ENCODE results near the gene EFCAB14. TPM values are rescaled to one million over a fixed set of nuclear protein-coding genes. Genes with fewer than 3 reads are reported as not detected.
A peak's percentile ranks its signal among the peaks of the same experiment; 100 is the strongest.

EFCAB14 gene
- total and polyA plus RNA-seq, 9 of the 15 experiments (the other 6 are each of a cell fraction or from before 2014, with no cell fraction given): 7.3 to 49.0 (median 37.3) TPM

DNA sequence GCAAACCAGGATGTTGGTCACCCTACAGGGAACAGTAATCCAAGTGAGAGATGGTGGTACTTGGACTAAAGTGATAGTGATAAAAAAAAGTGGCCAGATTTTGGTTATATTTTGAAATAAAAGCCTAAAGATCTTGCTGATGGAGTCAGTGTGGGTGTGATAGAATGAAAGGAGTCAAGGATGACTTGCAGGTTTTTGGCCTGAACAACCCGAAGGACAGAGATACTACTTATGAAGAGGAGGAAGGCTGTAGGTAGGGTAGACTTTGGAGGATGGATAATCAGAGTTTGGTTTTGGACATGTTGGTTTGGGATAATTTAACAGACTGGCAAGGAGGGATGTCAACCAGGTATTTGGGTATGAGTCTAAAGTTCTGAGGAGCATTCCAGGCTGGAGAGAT lies 48.8 kb downstream of the EFCAB14 start:
- Histone ChIP-seq H3K79me2 (ENCODE audit: control insufficient read depth, insufficient read depth, low read length) (peaks cover 13% of the 10 kb centered on the region), H2AFZ (ENCODE audit: low read depth, low read length) (no peak overlapping the region), H3K9me3 (replicated peaks; ENCODE audit: control insufficient read depth, insufficient read depth, low read depth, low read length) (no peaks in the 10 kb centered on the region), H3K27ac (ENCODE audit: extremely low read depth, low read depth, low read length) (no peak overlapping the region), H3K27me3 (ENCODE audit: control insufficient read depth in 2 of 2, insufficient read depth in 2 of 2, low read length in 2 of 2) (no peaks in the 10 kb centered on the region), H3K36me3 (ENCODE audit: control insufficient read depth, insufficient read depth, low read length) (peaks cover 12% of the 10 kb centered on the region; the same call in 2 of the 3 replicates), H3K4me1 (replicated peaks in 1 of 2; ENCODE audit: control insufficient read depth in 2 of 2, insufficient read depth in 2 of 2, low read length in 2 of 2) (peaks cover 13 to 28% of the 10 kb centered on the region in 2 experiments; a peak in 4 of 5 replicates), H3K4me3 (no peak overlapping the region), H3K9ac (ENCODE audit: insufficient read depth in 1 of 2, low read depth in 2 of 2, low read length in 2 of 2) (no peak overlapping the region), H4K20me1 (replicated peaks; ENCODE audit: control insufficient read depth, insufficient read depth, low read length) (no peaks in the 10 kb centered on the region), H3K4me2 (ENCODE audit: insufficient read depth, low read length) (no peak overlapping the region), H3K9me1 (ENCODE audit: control insufficient read depth, insufficient read depth, low read length) (peaks cover 6% of the 10 kb centered on the region)
- CTCF ChIA-PET (ENCODE audit: low intra/inter-chr PET ratio): no interaction called here
- no peak for FAIRE-seq
- peak in 2 of 4 experiments; percentile 24 to 33 for DNase-seq (ENCODE audit: extremely low read depth in 1 of 4, low spot score in 3 of 4)
- 0% methylated on average over 1 of the region's 1 CpG for WGBS (ENCODE audit: insufficient coverage, low coverage, missing lambda C conversion rate)
- POLR2A ChIA-PET: no interaction called here
- intact Hi-C loops (cut with micrococcal nuclease) (no loop called here), in situ Hi-C loops (cut with MboI) (no loop called here)
- TF ChIP-seq CAMTA2 (CRISPR knock-in tag; conservative IDR thresholded peaks at IDR 0.05): no peak
- no peak for TF ChIP-seq ELK1 (CRISPR knock-in tag; IDR thresholded peaks at IDR 0.05)
- peak; percentile 70; the same call in 1 of the 2 replicates for TF ChIP-seq MAFF (IDR thresholded peaks at IDR 0.05; ENCODE audit: low read length)
- TF ChIP-seq CBFA2T2 (conservative IDR thresholded peaks at IDR 0.05): no peak
- TF ChIP-seq EGR1 (conservative IDR thresholded peaks at IDR 0.05): 0 out of 2 replicates have a peak, but pooled peaks have one; percentile 8
- TF ChIP-seq DPF2 (IDR thresholded peaks at IDR 0.05): peak; percentile 51
- peak; percentile 82 for TF ChIP-seq NFE2 (IDR thresholded peaks at IDR 0.05; ENCODE audit: low read depth)
- TF ChIP-seq MAFG (tag; conservative IDR thresholded peaks at IDR 0.05): peak; percentile 98
- no peak for TF ChIP-seq ARHGAP35 (IDR thresholded peaks at IDR 0.05; ENCODE audit: partially characterized antibody)
- TF ChIP-seq TCFL5 (CRISPR knock-in tag; conservative IDR thresholded peaks at IDR 0.05): no peak
- peak; percentile 43; the same call in 1 of the 2 replicates for TF ChIP-seq SMARCA4 (IDR thresholded peaks at IDR 0.05)
- TF ChIP-seq MAFK (IDR thresholded peaks at IDR 0.05; ENCODE audit: low read length): peak; percentile 32; the same call in 1 of the 2 replicates
- TF ChIP-seq ZNF609 (CRISPR knock-in tag; IDR thresholded peaks at IDR 0.05; ENCODE audit: borderline replicate concordance): no peak
- TF ChIP-seq ZNF316 (IDR thresholded peaks at IDR 0.05): peak; percentile 97
- TF ChIP-seq C11orf30 (IDR thresholded peaks at IDR 0.05; ENCODE audit: low read depth): peak; percentile 94
- peak; percentile 82 for TF ChIP-seq NFE2L1 (tag; IDR thresholded peaks at IDR 0.05; ENCODE audit: borderline replicate concordance, low read depth)
- ATAC-seq: no peak
- no TSS peak for BruUV-seq (replicated peaks)

Data from K562 (cell line).